GM12873 (cell line): Measurements from ENCODE around the gene SELENOO.

Experiments used
- TF ChIP-seq, protein P1 (sequence below): IDR thresholded peaks from 2 replicates; pipeline ENCODE4 v1.5.1; 2012; ENCODE audit warnings: low read depth, mild to moderate bottlenecking, moderate library complexity, low read length, control low read depth; ENCODE audit not compliant: insufficient read depth; ENCODE audit errors: missing control alignments

Gene SELENOO

GRCh38 chr22:50197856-50198623 lies 2.8 kb upstream of the SELENOO start:
- TF ChIP-seq, protein P1, sequence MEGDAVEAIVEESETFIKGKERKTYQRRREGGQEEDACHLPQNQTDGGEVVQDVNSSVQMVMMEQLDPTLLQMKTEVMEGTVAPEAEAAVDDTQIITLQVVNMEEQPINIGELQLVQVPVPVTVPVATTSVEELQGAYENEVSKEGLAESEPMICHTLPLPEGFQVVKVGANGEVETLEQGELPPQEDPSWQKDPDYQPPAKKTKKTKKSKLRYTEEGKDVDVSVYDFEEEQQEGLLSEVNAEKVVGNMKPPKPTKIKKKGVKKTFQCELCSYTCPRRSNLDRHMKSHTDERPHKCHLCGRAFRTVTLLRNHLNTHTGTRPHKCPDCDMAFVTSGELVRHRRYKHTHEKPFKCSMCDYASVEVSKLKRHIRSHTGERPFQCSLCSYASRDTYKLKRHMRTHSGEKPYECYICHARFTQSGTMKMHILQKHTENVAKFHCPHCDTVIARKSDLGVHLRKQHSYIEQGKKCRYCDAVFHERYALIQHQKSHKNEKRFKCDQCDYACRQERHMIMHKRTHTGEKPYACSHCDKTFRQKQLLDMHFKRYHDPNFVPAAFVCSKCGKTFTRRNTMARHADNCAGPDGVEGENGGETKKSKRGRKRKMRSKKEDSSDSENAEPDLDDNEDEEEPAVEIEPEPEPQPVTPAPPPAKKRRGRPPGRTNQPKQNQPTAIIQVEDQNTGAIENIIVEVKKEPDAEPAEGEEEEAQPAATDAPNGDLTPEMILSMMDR, result no peak

GRCh38 chr22:50198624-50199017 lies 2.2 kb upstream of the SELENOO start:
- TF ChIP-seq, protein P1, result no peak

DNA sequence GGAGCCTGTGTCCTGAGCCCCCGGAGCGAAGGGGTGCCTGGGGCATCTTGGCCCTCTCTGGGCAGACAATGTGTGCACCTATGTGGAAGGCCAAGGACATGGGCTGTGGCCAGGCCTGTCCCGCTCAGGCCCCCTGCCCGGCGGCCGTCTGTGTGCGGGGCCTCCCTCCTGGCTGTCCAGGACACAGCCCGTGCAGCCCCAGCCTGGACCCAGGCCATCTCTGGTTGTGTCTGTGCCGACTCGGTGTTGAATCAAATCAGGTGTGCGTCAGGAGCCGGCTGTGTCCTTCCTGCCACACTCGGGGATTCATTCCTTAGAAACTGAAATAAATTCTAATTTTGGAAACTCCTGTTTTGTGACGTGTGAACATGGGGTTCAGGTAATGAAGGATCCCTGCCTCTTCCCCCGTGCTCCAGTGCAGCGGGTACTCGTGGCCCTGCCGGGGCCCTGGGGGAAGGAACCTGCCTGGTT lies 1.5 kb upstream of the SELENOO start:
- TF ChIP-seq, protein P1, result no peak

- TF ChIP-seq, protein P1, result no peak
These were observed 866 bp upstream of the SELENOO start for GRCh38 chr22:50199829-50200460.

DNA sequence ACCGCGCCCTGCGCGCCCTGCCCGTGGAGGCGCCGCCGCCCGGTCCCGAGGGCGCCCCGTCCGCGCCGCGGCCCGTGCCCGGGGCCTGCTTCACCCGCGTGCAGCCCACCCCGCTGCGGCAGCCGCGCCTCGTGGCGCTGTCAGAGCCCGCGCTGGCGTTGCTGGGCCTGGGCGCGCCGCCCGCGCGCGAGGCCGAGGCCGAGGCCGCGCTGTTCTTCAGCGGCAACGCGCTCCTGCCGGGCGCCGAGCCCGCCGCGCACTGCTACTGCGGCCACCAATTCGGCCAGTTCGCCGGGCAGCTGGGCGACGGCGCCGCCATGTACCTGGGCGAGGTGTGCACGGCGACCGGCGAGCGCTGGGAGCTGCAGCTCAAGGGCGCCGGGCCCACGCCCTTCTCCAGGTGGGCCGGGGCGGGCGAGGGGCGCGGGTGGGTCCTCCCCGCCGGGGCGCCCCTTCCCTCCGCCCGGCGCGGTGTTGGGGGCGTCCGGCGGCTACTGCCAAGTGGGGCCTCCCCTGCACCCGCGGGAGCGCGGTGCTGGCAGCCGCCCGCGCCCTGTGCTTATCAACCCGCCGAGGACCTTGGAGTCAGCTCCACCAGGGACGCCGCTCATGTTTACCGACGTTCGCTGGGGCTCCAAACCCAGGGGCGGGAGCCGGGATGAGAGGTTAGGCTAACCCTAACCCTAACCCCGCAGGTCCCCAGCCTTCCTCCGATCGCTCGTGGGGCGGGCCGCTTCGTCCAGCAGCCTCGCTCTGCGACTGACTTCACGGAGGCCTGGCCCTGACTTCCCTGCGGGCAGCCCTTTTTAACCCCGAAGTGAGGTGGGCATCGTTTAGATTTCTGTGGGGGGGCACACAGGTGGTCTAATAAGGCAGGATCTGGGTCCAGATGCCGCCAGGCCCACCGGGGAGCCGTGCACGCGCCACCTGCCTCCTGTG lies 649 bp downstream of the SELENOO start:
- TF ChIP-seq, protein P1, result no peak

GRCh38 chr22:50202130-50202666 lies 1.4 kb downstream of the SELENOO start:
- TF ChIP-seq, protein P1, result no peak
